Liver (tissue), 3 donors: ENCODE data around the gene LOXL3.

Source experiments
- CTCF ChIP-seq: fragments of 150-350 bp; IDR thresholded peaks from 2 replicates; pipeline ENCODE4 v1.5.1; 2017; ENCODE audit warnings: improper control_type of control experiment, low read depth, low read length; ENCODE audit not compliant: missing input control
- EGR1 ChIP-seq, 2 donors: IDR thresholded peaks; 2 replicates each; pipeline ENCODE4 v1.6.1; 2016 to 2018; ENCODE audit warnings: antibody characterized with exemption in 2 of 2, low read depth in 2 of 2
- FOXA1 ChIP-seq: IDR thresholded peaks from 2 replicates; pipeline ENCODE4 v1.6.1; 2016; ENCODE audit warnings: antibody characterized with exemption
- REST ChIP-seq: IDR thresholded peaks from 2 replicates; pipeline ENCODE4 v1.6.1; 2016; ENCODE audit warnings: antibody characterized with exemption, mild to moderate bottlenecking
- RXRA ChIP-seq, 2 donors: IDR thresholded peaks; 2 replicates each; pipeline ENCODE4 v1.6.1; 2017 to 2018; ENCODE audit warnings: antibody characterized with exemption in 2 of 2, mild to moderate bottlenecking in 1 of 2
- SP1 ChIP-seq: IDR thresholded peaks from 2 replicates; pipeline ENCODE4 v1.6.1; 2018; ENCODE audit warnings: antibody characterized with exemption, mild to moderate bottlenecking
- YY1 ChIP-seq: IDR thresholded peaks from 2 replicates; pipeline ENCODE4 v1.6.1; 2016; ENCODE audit warnings: antibody characterized with exemption, mild to moderate bottlenecking
- donor health status: healthy.
- donor health status: healthy.

- TF ChIP-seq CTCF (no peak), RXRA (IDR thresholded peaks at IDR 0.05) (no peak), SP1 (no peak), YY1 (no peak), FOXA1 (no peak), EGR1 (IDR thresholded peaks at IDR 0.05; ENCODE audit: low read depth in 2 of 2) (no peak), REST (no peak)
These were observed 38.3 kb downstream of the LOXL3 start for GRCh38 chr2:74515271-74515980.
